ENCODE measurements around the gene UBASH3A. TPM values are rescaled to one million over a fixed set of nuclear protein-coding genes. Genes with fewer than 3 reads are reported as not detected.

Gene UBASH3A
- polyA plus RNA-seq, 4 donors: 0.06 TPM; not detected in 2

- DNase-seq (ENCODE audit: low read depth in 4 of 4, low spot score in 2 of 4): no peak
Measured at GRCh38 chr21:42388740-42389448, 14.8 kb upstream of the UBASH3A start.

GRCh38 chr21:42389449-42389835 is 14.3 kb upstream of the UBASH3A start:
- peak in 1 of 4 donors; percentile 47 for DNase-seq (ENCODE audit: low read depth in 4 of 4, low spot score in 2 of 4)

DNA sequence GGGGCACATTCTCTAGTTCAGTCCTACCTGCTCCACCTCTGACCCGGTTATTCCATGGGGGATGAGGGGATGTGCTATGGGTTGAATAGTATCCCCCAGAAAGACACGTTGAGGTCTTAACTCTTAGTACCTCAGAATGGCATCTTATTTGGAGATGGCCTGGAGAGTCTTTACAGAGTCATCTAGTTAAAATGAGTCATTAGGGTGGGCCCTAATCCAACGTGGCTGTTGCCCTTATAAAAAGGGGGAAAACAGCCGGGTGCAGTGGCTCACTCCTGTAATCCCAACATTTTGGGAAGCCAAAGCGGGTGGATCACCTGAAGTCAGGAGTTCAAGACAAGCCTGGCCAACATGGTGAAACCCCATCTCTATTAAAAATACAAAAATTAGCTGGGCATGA is 13.5 kb upstream of the UBASH3A start:
- no peak for DNase-seq (ENCODE audit: low read depth in 4 of 4, low spot score in 2 of 4)

- DNase-seq (ENCODE audit: low read depth in 4 of 4, low spot score in 2 of 4): no peak
Measured at GRCh38 chr21:42390696-42391095, 13.0 kb upstream of the UBASH3A start.

DNA sequence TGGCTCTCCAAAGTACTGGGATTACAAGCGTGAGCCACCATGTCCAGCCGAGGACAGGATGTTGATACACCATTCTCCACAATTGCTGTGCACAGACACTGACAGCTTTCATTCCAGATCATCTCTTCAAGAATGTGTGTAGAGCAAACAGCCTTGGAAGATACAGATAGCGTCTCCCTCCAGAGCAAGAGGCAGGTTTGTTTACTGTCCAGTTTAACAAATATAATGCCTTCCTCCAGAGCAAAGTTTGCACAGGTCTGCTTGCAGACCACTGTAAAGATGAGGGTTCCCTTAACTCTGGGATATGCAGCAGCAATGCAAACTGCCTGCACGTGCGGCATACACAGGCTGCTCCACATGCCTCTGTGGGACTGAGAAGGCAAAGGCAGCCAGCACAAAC is 12.4 kb upstream of the UBASH3A start:
- DNase-seq (ENCODE audit: low read depth in 4 of 4, low spot score in 2 of 4): no peak

DNA sequence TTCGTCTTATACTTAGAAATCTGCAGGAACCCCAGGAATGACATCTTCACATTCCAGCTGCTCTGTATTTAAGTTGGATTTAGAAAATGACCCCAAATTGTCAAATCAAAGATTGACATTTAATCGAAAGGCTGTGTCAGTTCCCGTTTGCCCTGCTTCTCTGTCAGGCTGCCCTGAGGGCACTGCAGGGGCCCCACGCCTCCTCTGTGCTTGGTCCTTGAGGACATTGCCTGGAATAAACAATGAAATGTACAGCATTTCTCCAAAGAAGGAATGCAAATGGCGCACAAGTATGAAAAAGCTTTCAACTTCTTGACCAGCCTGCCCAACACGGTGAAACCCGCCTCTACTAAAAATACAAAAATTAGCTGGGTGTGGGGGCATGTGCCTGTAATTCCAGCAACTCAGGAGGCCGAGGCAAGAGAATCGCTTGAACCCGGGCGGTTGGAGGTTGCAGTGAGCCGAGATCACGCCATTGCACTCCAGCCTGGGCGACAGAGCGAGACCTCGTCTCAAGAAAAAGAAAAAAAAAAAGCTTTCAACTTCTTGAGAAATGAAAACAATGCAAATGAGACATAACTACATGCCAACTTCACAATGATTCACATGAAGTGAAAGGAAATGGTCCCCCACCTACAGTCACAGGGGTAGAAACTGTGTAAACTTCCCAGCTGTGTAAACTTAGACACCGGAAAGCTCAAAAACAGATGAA is 10.8 kb upstream of the UBASH3A start:
- DNase-seq (ENCODE audit: low read depth in 4 of 4, low spot score in 2 of 4): no peak

DNA sequence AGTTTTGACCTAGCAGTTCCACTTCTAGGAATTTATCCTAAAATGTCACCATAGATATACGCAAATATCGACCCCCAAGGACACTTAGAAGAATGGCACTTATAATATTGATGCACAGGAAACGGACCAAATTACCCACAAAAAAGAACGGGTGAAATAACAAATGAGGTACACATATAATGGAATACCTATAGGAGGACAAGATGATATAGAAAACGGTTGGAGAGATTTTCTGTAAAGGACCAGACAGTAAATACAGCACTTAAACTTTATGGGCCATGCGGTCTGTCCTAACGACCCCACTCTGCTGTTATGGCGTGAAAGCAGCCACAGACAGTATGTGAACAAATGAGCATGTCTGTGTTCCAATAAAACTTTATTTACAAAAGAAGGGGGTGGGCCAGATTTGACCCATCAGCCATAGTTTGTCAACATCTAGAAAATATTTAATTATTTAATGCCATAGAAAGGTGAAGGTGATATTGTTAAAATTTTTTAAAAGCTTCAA is 10.2 kb upstream of the UBASH3A start:
- no peak for DNase-seq (ENCODE audit: low read depth in 4 of 4, low spot score in 2 of 4)

DNA sequence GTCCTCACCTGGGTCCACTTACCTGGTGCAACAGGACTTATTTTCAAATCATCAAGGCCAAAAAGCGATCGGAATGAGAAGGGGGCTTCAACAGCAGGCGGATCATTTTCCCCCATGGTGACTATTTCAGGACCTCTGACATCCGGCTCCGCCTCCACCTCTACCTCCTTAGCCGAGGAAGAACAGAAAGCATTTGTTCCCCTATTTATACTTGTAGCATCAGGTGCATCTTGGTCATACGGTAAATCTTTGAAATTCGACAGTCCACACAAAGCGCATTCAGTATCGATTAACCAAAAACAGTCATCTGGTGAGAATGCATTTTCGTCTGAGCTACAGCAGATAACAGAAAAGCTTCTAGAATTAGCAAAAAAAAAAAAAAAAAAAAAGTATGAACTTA is 8.4 kb upstream of the UBASH3A start:
- no peak for DNase-seq (ENCODE audit: low read depth in 4 of 4, low spot score in 2 of 4)

DNA sequence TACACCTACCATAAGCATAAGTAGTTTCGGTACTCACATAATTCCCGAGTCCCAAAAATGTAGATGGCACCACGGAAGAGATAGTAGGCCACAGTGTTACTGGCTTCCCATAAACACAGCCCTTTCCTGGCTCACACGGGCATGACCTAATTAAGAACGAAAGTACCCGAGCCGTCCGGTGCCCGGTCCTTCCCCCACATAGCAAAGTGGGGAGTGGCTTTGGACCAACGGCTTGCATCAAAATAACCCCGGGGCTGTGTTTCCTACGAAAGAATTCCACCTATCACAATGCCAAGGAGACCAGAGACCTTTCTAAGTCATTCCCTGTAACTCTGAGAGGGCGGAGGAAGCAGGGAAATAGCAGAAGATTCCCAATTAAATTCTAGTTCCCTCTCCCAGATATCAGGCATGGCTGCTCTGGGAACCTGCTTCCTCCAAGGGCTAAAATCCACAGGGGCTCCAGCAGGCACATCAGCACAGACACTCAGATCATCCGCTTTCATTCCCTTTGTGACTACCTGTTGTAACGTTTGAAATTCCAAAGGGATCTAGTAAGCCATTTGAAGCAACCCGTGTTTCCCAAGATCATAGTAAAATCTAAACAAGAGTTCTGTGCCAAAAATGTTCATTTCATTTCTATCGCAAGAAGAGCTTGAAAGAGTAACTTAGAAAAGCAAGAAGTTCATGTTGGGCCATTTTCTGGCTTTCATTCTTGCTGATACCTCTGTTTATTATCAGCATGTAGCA is 7.6 kb upstream of the UBASH3A start, which contains the start of gene TMPRSS3:
TMPRSS3 (minus strand) TSS at position 148 of the 747 bp plus-strand sequence. CDS start 635 bp downstream, outside the sequence.
- peak in 1 of 4 donors; percentile 49 for DNase-seq (ENCODE audit: low read depth in 4 of 4, low spot score in 2 of 4)

GRCh38 chr21:42396799-42397745 is 6.6 kb upstream of the UBASH3A start:
- no peak for DNase-seq (ENCODE audit: low read depth in 4 of 4, low spot score in 2 of 4)

GRCh38 chr21:42397746-42398394 is 5.8 kb upstream of the UBASH3A start:
- no peak for DNase-seq (ENCODE audit: low read depth in 4 of 4, low spot score in 2 of 4)

GRCh38 chr21:42398436-42399028 is 5.2 kb upstream of the UBASH3A start:
- no peak for DNase-seq (ENCODE audit: low read depth in 4 of 4, low spot score in 2 of 4)

GRCh38 chr21:42400525-42400924 is 3.2 kb upstream of the UBASH3A start:
- no peak for DNase-seq (ENCODE audit: low read depth in 4 of 4, low spot score in 2 of 4)

GRCh38 chr21:42401154-42401553 is 2.5 kb upstream of the UBASH3A start:
- DNase-seq (ENCODE audit: low read depth in 4 of 4, low spot score in 2 of 4): no peak

DNA sequence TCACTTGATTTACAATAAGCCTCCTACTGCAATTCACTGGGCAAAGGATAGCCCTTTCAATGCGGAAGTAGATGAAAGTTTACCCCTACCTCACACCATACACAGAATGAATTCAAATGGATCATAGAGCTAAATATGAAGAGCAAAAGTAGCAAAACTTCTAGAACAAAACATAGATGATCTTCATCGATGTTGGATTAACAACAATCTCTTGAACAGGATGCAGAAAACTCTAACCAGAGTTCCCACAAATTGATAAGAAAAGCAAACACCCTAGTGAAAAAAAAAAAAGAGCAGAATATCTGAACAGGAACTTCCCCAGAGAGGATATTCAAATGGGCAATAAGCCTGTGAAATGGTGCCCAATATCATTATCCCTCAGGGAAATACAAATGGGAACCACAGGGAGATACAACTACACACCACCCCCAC is 1.9 kb upstream of the UBASH3A start:
- DNase-seq (ENCODE audit: low read depth in 4 of 4, low spot score in 2 of 4): no peak

DNA sequence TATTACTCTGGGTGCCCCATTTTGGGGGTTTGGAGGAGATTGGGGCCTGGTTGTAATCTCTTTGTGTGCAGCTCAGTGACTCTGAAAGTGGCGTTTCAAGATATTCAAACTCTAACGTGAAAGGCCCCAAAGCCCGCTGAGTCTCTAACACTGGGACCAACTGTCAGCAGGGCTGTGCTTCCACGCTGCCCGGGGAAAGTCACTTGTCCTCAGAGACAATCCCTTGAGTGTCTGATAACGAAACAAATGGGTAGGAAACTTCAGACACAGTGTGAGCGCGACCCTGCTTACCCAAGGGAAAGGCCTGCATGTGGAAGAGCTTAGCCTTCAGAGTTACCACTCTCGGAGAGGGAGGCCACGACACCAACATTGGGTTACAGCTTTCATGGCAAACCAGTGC is 837 bp downstream of the UBASH3A start:
- DNase-seq (ENCODE audit: low read depth in 4 of 4, low spot score in 2 of 4): no peak

- no peak for DNase-seq (ENCODE audit: low read depth in 4 of 4, low spot score in 2 of 4)
Measured at GRCh38 chr21:42405064-42406013, 1.6 kb downstream of the UBASH3A start.

DNA sequence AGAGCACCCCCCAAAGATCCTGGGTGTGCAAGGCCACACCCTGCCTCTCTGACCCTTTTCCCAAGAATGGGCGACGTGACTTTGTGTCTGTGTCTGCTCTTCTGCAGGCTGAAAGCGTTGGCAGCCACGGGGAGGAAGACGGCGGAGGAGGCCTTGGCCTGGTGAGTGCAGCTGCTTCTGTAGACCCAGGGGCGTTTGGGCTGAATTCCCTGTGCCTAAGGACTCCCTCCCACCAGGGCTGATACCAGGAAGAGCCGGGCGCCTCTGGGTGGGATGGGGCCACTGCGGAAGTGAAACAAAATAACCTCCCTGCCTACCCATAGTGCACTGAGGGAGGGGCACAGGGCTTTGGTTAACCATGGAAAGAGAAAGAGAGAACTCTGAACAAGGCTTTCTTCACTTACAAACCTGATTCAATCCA is 2.5 kb downstream of the UBASH3A start:
- no peak for DNase-seq (ENCODE audit: low read depth in 4 of 4, low spot score in 2 of 4)
